C4-2B (cell line): ENCODE data around the gene ZMIZ2.

ENCODE experiments used
- CTCF ChIP-seq: fragments of 450-650 bp; conservative IDR thresholded peaks from 2 replicates; pipeline ENCODE4 v1.5.1; 2017; ENCODE audit warnings: mild to moderate bottlenecking
- ZFX ChIP-seq: fragments of 450-650 bp; IDR thresholded peaks from 2 replicates; pipeline ENCODE4 v1.6.1; 2017

- TF ChIP-seq CTCF (peak; percentile 63), ZFX (no peak)
These were observed 48.9 kb downstream of the ZMIZ2 start for GRCh38 chr7:44797329-44798258.
